ENCODE data around the gene STARD4.

- TF ChIP-seq FOXP1 (CRISPR knock-in tag; IDR thresholded peaks at IDR 0.05; ENCODE audit: borderline replicate concordance) = no peak
- TF ChIP-seq NFE2L1 (CRISPR knock-in tag; IDR thresholded peaks at IDR 0.05) = no peak
- no peak for TF ChIP-seq ZNF121 (CRISPR knock-in tag; IDR thresholded peaks at IDR 0.05)
- TF ChIP-seq, protein P1, sequence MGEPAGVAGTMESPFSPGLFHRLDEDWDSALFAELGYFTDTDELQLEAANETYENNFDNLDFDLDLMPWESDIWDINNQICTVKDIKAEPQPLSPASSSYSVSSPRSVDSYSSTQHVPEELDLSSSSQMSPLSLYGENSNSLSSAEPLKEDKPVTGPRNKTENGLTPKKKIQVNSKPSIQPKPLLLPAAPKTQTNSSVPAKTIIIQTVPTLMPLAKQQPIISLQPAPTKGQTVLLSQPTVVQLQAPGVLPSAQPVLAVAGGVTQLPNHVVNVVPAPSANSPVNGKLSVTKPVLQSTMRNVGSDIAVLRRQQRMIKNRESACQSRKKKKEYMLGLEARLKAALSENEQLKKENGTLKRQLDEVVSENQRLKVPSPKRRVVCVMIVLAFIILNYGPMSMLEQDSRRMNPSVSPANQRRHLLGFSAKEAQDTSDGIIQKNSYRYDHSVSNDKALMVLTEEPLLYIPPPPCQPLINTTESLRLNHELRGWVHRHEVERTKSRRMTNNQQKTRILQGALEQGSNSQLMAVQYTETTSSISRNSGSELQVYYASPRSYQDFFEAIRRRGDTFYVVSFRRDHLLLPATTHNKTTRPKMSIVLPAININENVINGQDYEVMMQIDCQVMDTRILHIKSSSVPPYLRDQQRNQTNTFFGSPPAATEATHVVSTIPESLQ (CRISPR knock-in tag; IDR thresholded peaks at IDR 0.05) = no peak
- TF ChIP-seq, protein P2, sequence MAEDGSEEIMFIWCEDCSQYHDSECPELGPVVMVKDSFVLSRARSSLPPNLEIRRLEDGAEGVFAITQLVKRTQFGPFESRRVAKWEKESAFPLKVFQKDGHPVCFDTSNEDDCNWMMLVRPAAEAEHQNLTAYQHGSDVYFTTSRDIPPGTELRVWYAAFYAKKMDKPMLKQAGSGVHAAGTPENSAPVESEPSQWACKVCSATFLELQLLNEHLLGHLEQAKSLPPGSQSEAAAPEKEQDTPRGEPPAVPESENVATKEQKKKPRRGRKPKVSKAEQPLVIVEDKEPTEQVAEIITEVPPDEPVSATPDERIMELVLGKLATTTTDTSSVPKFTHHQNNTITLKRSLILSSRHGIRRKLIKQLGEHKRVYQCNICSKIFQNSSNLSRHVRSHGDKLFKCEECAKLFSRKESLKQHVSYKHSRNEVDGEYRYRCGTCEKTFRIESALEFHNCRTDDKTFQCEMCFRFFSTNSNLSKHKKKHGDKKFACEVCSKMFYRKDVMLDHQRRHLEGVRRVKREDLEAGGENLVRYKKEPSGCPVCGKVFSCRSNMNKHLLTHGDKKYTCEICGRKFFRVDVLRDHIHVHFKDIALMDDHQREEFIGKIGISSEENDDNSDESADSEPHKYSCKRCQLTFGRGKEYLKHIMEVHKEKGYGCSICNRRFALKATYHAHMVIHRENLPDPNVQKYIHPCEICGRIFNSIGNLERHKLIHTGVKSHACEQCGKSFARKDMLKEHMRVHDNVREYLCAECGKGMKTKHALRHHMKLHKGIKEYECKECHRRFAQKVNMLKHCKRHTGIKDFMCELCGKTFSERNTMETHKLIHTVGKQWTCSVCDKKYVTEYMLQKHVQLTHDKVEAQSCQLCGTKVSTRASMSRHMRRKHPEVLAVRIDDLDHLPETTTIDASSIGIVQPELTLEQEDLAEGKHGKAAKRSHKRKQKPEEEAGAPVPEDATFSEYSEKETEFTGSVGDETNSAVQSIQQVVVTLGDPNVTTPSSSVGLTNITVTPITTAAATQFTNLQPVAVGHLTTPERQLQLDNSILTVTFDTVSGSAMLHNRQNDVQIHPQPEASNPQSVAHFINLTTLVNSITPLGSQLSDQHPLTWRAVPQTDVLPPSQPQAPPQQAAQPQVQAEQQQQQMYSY (CRISPR knock-in tag; IDR thresholded peaks at IDR 0.05) = no peak
- TF ChIP-seq, protein P3, sequence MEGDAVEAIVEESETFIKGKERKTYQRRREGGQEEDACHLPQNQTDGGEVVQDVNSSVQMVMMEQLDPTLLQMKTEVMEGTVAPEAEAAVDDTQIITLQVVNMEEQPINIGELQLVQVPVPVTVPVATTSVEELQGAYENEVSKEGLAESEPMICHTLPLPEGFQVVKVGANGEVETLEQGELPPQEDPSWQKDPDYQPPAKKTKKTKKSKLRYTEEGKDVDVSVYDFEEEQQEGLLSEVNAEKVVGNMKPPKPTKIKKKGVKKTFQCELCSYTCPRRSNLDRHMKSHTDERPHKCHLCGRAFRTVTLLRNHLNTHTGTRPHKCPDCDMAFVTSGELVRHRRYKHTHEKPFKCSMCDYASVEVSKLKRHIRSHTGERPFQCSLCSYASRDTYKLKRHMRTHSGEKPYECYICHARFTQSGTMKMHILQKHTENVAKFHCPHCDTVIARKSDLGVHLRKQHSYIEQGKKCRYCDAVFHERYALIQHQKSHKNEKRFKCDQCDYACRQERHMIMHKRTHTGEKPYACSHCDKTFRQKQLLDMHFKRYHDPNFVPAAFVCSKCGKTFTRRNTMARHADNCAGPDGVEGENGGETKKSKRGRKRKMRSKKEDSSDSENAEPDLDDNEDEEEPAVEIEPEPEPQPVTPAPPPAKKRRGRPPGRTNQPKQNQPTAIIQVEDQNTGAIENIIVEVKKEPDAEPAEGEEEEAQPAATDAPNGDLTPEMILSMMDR (IDR thresholded peaks at IDR 0.05) = no peak
- TF ChIP-seq TEAD4 (CRISPR knock-in tag; IDR thresholded peaks at IDR 0.05) = no peak
- TF ChIP-seq, protein P4, sequence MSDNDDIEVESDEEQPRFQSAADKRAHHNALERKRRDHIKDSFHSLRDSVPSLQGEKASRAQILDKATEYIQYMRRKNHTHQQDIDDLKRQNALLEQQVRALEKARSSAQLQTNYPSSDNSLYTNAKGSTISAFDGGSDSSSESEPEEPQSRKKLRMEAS (CRISPR knock-in tag; IDR thresholded peaks at IDR 0.05) = no peak
- no peak for TF ChIP-seq ESRRA (CRISPR knock-in tag; IDR thresholded peaks at IDR 0.05; ENCODE audit: borderline replicate concordance)
- TF ChIP-seq JUN (CRISPR knock-in tag; IDR thresholded peaks at IDR 0.05) = no peak
- TF ChIP-seq CREB1 (CRISPR knock-in tag; IDR thresholded peaks at IDR 0.05) = no peak
- no peak for TF ChIP-seq NFYB (CRISPR knock-in tag; conservative IDR thresholded peaks at IDR 0.05; ENCODE audit: low read depth)
- no peak for TF ChIP-seq NR3C1 (CRISPR knock-in tag; conservative IDR thresholded peaks at IDR 0.05; ENCODE audit: low read depth)
These were observed 47.3 kb upstream of the STARD4 start for GRCh38 chr5:111559680-111560079.
